Thyroid gland (tissue), 4 donors: ENCODE results near the gene ARL2BP. TPM values are rescaled to one million over a fixed set of nuclear protein-coding genes. Genes with fewer than 3 reads are reported as not detected.

Experiments
- DNase-seq, 2 donors: peaks; one replicate each; pipeline ENCODE4 v3.0.0-alpha.2; 2019
- H3K27ac ChIP-seq, 3 donors: fragments of 200-600 bp; sonication (generic); 1 replicate in 2 of 3; 2 replicates in 1 of 3; pipeline ENCODE4 v1.5.1; 2016 to 2019; ENCODE audit warnings: mild to moderate bottlenecking in 1 of 3, moderate library complexity in 1 of 3
- H3K27me3 ChIP-seq: fragments of 200-600 bp; sonication (generic); one replicate; pipeline ENCODE4 v1.5.1; 2019
- H3K36me3 ChIP-seq, 2 donors: fragments of 200-600 bp; sonication (generic); one replicate each; pipeline ENCODE4 v1.5.1; 2016 to 2019
- H3K4me1 ChIP-seq, 2 donors: fragments of 200-600 bp; sonication (generic); one replicate each; pipeline ENCODE4 v1.5.1; 2017 to 2019
- H3K4me3 ChIP-seq, 3 donors: fragments of 200-600 bp; sonication (generic); replicated peaks in 1 of 3; 1 replicate in 2 of 3; 2 replicates in 1 of 3; pipeline ENCODE4 v1.5.1; 2016; ENCODE audit warnings: mild to moderate bottlenecking in 1 of 3
- H3K9me3 ChIP-seq: fragments of 200-600 bp; sonication (generic); one replicate; pipeline ENCODE4 v1.5.1; 2017
- CTCF ChIP-seq, 6 experiments: fragments of 200-600 bp in 3 of 6; fragments of 450-650 bp in 3 of 6; sonication (generic) in 3 of 6; IDR thresholded peaks; one replicate each; pipeline ENCODE4 v1.5.1; 2016 to 2019; ENCODE audit warnings: antibody characterized with exemption in 6 of 6, mild to moderate bottlenecking in 2 of 6, inconsistent platforms in 1 of 6, moderate library complexity in 1 of 6
- POLR2A ChIP-seq, 2 donors: fragments of 450-650 bp; IDR thresholded peaks; one replicate each; pipeline ENCODE4 v1.6.1; 2017; ENCODE audit warnings: antibody characterized with exemption in 2 of 2, mild to moderate bottlenecking in 2 of 2, moderate library complexity in 1 of 2
- WGBS, 2 donors: methylation state at CpG; one replicate each; pipeline ENCODE4 v1.1.5; 2017; 5-methylcytosine and 5-hydroxymethylcytosine counted together
- intact Hi-C: fragments of 100-400 bp; cut with DNase I; formaldehyde crosslinking; loops from one replicate; pipeline ENCODE4 v1.15.1; 2023
- total RNA-seq, 4 donors: library from RNA; depleted of rRNA; stranded (reverse); fragments of >200 nt; gene quantifications; one replicate each; pipeline ENCODE4 v1.2.3, GENCODE V29; 2016

Gene ARL2BP
- total RNA-seq, 4 donors from 2014 or later, result 51.2 to 68.9 (median 60.0) TPM

- Histone ChIP-seq H3K4me3 (no peak overlapping the region), H3K36me3 (peaks cover 34 to 62% of the 10 kb centered on the region in 2 donors), H3K27me3 (no peaks in the 10 kb centered on the region), H3K4me1 (peaks cover 0 to 2% of the 10 kb centered on the region in 2 donors), H3K9me3 (no peaks in the 10 kb centered on the region), H3K27ac (no peak overlapping the region)
- intact Hi-C loops, result no loop called here
- no peak for DNase-seq
- TF ChIP-seq POLR2A (IDR thresholded peaks at IDR 0.05), result no peak
- TF ChIP-seq CTCF (IDR thresholded peaks at IDR 0.05), result no peak
- 95 to 100% methylated on average over 2 of the region's 2 CpGs for WGBS, 2 donors
These were observed 6.3 kb downstream of the ARL2BP start for GRCh38 chr16:57251352-57251751.

- H3K9me3 ChIP-seq, result no peaks in the 10 kb centered on the region
- no peak for TF ChIP-seq POLR2A (IDR thresholded peaks at IDR 0.05)
- no peak for TF ChIP-seq CTCF (IDR thresholded peaks at IDR 0.05)
- WGBS, 2 donors, result 95 to 96% methylated on average over 6 of the region's 6 CpGs
- no peak overlapping the region for H3K4me3 ChIP-seq
- H3K36me3 ChIP-seq, result peaks cover 34 to 63% of the 10 kb centered on the region in 2 donors
- intact Hi-C loops, result no loop called here
- no peak overlapping the region for H3K27ac ChIP-seq
- no peaks in the 10 kb centered on the region for H3K27me3 ChIP-seq
- H3K4me1 ChIP-seq, result no peaks in the 10 kb centered on the region
- DNase-seq, result no peak
These were observed 7.2 kb downstream of the ARL2BP start for GRCh38 chr16:57252148-57252721.

GRCh38 chr16:57253466-57253865, 8.4 kb downstream of the ARL2BP start:
- no peak for DNase-seq
- intact Hi-C loops, result no loop called here
- Histone ChIP-seq H3K36me3 (peaks cover 34 to 59% of the 10 kb centered on the region in 2 donors), H3K9me3 (no peaks in the 10 kb centered on the region), H3K4me3 (no peak overlapping the region), H3K4me1 (peaks cover 0 to 6% of the 10 kb centered on the region in 2 donors), H3K27me3 (no peaks in the 10 kb centered on the region), H3K27ac (no peak overlapping the region)
- 96 to 100% methylated on average over 1 of the region's 1 CpG for WGBS, 2 donors
- no peak for TF ChIP-seq CTCF (IDR thresholded peaks at IDR 0.05)
- no peak for TF ChIP-seq POLR2A (IDR thresholded peaks at IDR 0.05)

GRCh38 chr16:57255686-57256415, 10.8 kb downstream of the ARL2BP start:
- TF ChIP-seq CTCF (IDR thresholded peaks at IDR 0.05) (no peak), POLR2A (IDR thresholded peaks at IDR 0.05) (no peak)
- Histone ChIP-seq H3K27me3 (no peaks in the 10 kb centered on the region), H3K9me3 (no peaks in the 10 kb centered on the region), H3K36me3 (peaks cover 16 to 42% of the 10 kb centered on the region in 2 donors), H3K4me1 (peaks cover 0 to 6% of the 10 kb centered on the region in 2 donors), H3K27ac (no peak overlapping the region), H3K4me3 (no peak overlapping the region)
- WGBS, 2 donors, result 88 to 96% methylated on average over 10 of the region's 10 CpGs
- intact Hi-C loops, result no loop called here
- no peak for DNase-seq
